Measurements from ENCODE around the gene ARHGDIA.

GRCh38 chr17:81841866-81842265 lies 29.3 kb downstream of the ARHGDIA start:
- no peak; the same call in 1 of the 2 replicates for TF ChIP-seq POLR2AphosphoS5 (IDR thresholded peaks at IDR 0.05; ENCODE audit: low read depth, low read length)
- no peak for TF ChIP-seq SIN3A (IDR thresholded peaks at IDR 0.05; ENCODE audit: borderline replicate concordance, insufficient read depth, low read length)
- TF ChIP-seq TAF1 (IDR thresholded peaks at IDR 0.05; ENCODE audit: borderline replicate concordance, insufficient read depth, low read length), result no peak

Data from PFSK-1 (cell line).